HG03196 (cell line): ENCODE measurements around the gene TRIM33.
"Not testable (repeated sequence)": the region's sequence is repeated elsewhere in the genome, so short reads cannot be mapped to it uniquely, and the experiment has no call there.

ENCODE experiments used
- ATAC-seq: cut with Tn5 transposase; IDR thresholded peaks from one replicate; pipeline ENCODE4 v1.9.1; 2021; ENCODE audit not compliant: unreplicated experiment

The TRIM33 gene

DNA sequence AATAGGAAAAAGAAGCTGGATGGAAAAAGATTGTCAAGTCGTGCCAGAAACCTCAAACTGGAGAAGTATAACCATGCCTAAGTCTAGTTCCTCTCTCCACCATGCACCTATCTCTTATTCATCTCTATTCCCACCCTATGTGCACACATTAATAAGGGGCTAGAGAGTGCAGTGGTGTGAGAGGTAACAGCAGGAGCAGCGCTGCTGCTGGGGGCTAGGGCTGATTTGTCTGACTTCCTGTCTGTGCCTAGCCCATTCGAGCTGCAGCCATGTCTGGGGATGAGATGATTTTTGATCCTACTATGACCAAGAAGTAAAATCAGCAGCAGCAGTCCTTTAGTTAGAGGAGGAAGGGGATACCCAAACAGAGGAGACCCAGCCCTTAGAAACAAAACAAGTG, 43.0 kb downstream of the TRIM33 start:
- ATAC-seq = no peak

- ATAC-seq = no peak
Observed at GRCh38 chr1:114467491-114467890, 43.5 kb downstream of the TRIM33 start.

DNA sequence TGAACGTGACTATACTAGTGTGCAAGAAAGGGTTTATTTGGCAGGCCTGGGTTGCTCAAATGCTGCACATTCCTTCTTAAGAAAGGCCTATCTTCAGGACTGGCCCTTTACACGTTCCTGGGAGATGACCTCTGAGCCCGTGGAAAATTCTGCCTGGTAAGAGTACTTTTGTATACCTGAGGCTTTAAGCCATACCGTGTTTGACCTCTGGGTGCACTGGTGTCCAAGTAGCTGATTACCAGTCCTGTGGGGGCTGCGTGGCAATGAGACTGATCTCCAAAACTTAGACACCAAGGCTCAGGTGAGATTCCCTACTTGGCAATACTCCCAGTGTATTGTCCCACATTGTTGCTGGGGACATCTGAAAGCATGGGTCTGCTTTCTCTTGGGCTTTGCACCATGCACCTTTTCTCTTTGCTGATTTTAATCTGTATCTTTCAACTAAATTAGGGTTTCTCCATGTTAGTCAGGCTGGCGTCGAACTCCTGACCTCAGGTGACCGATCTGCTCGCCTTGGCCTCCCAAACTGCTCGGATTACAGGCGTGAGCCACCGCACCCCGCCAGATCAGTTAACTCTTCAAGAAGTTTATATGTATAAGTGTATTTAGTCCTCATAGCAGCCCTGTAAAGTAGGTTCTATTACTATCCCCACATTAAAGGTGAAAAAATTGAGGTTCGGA, 44.5 kb downstream of the TRIM33 start:
- no peak for ATAC-seq

GRCh38 chr1:114462963-114463362, 48.0 kb downstream of the TRIM33 start:
- ATAC-seq = no peak

DNA sequence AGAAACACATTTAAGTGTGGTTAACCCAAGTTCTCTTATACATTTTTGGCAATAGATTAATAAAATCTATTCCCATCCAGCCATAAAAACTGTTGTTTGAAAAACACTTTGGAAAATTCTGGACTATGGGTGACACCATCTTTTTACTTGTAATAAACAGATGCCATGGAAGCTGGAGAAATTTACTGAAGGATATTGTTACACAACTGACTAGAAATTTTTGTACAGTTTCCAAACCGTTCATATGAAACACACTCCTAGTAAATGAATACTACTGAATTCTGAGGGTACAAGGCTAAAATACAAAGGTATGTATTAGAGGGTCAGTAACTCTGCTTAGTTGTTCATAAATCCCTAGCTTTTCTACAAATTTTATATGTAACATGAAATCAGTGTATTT, 48.7 kb downstream of the TRIM33 start:
- ATAC-seq = no peak

DNA sequence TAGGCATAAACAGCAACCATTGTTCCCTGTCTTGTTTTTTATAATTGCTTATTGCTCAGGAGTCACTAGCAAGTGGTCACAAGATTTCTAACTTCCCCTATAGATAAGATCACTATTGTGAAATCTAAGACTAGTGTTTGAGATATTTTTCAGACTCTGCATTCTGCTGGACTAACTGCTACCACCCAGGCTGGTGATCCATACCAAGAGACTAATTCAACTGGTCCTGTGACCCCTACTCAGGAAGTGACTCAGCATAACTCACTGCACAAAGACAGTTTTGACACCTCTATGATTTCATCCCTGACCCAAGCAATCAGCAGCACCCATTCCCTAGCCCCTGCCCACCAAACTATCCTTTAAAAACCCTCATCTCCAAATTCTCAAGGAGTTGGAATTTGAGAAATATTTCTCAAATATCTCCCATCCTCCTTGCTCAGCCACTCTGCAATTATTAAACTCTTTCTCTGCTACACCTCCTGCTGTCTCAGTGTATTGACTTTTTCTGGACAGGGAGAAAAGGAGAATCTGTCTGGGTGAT, 52.7 kb downstream of the TRIM33 start:
- no peak for ATAC-seq

- no peak for ATAC-seq
Observed at GRCh38 chr1:114457675-114458236, 53.2 kb downstream of the TRIM33 start.

- no peak for ATAC-seq
Observed at GRCh38 chr1:114456586-114456985, 54.4 kb downstream of the TRIM33 start.

DNA sequence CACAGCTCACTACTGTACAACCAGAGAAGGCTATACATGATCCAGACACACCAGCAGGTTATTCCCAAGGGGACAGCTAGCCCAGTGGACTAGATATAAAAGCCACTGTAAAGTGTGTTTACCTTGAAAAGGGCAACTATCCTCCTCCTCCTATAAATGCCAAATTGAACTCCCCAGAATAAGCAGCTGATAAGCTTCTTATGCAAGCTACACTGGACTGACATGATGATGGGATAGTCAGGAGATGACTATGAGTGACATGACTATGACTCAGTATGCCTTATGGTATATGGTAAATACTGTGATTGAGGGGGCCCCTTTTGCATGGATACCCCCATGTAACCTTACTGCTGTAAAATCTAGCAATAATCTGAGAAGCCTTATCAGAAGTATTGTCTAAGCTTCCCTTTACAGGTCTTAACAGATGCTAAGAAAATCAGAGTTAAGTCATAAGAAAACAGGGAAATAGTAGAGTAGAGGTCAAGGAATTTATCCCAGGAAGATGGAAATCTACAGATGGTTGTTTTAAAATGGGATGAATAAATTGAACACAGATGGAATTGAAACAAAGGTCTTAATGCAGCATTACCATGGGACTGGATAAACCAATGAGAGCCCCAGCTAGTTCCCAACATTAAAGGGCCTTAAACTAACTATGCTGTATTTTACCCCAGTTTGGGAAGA, 55.8 kb downstream of the TRIM33 start:
- ATAC-seq = no peak

- no peak for ATAC-seq
Observed at GRCh38 chr1:114454539-114454938, 56.5 kb downstream of the TRIM33 start.

- no peak for ATAC-seq
Observed at GRCh38 chr1:114453361-114453784, 57.6 kb downstream of the TRIM33 start.

- ATAC-seq = no peak
Observed at GRCh38 chr1:114448370-114449036, 62.5 kb downstream of the TRIM33 start.

- ATAC-seq = no peak
Observed at GRCh38 chr1:114446198-114446597, 64.8 kb downstream of the TRIM33 start.

GRCh38 chr1:114443226-114443625, 67.8 kb downstream of the TRIM33 start:
- not testable (repeated sequence) for ATAC-seq

DNA sequence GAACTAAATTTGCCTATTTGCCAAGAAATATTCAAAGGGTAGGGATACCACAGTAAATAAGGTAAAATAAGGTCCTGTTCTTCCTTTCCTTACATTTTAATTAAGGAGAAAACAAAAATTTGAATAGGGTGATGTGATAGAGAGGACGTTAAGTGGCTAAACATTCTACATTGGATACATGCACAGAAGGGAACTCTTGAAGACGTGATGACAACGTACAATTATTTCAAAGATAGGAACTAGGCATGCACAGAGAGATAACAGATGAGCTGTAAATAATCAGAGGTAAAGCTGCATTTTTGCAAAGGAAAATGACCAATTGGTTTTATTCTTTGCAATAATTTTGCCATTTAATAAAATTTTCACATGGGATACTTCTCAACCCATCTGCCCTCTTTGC, 69.7 kb downstream of the TRIM33 start:
- ATAC-seq = no peak

GRCh38 chr1:114439369-114439768, 71.6 kb downstream of the TRIM33 start:
- no peak for ATAC-seq

DNA sequence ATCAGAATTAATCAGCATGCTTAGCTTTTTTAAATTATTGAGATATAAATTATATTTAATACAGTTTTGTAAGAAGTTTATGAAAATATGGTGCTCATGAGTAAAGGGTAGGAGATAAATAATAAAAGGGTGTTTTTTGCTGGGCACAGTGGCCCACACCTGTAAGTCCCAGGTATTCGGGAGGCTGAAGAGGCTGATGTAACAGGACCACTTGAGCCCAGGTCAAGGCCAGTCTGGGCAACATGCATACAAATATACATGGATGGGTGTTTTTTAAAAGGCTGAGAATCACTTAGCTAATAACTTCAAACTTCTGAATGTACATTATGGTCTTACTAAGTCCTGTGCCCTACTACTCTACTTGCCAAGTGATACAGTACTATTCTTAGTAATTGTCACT, 73.2 kb downstream of the TRIM33 start:
- ATAC-seq = no peak

DNA sequence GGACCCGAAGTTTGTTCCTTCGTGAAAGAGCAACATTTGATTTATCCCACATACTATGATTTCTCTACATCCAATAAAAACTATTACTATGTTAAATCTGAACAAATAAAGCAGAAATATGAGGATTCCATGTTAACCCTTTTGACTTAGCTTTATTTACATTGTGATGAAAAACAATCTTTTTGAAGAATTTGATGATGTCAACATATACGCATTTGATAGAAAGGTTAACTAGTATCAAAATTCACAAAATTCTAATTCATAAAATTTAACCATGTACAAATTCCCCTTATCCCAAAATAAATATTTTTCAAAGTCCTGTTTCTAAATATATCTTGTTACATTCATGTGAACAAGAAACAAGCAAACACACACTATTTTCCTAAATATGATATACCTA, 74.2 kb downstream of the TRIM33 start:
- ATAC-seq = no peak

DNA sequence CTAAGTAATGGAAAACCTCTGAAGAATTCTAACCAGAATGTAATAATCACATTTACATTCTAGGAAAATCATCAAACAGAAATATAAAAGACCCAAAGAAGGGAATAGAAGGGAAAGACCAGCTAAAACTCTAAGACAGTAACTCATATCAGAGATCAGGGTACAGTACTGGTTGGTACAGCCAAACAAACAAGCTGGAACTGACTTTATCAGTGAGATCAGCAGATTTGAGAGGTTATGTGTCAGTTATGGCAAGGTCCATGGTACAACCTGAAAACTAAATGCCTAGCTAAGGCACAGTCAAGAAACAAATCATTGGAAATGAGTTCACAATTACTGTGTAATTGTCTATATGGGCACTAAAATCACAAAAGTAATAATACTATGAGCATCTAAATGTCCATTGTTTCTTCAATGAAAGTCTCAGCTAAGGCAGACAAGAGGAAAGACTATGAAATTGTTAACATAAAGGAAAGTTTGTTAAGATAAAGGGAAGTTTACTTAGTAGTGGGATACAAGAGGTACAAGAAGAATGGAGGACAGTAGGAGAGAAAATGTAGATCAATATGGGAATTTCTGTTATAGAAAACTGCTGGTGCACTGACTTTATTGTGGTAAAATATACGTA, 75.8 kb downstream of the TRIM33 start:
- no peak for ATAC-seq

- no peak for ATAC-seq
Observed at GRCh38 chr1:114431026-114431425, 80.0 kb downstream of the TRIM33 start.

DNA sequence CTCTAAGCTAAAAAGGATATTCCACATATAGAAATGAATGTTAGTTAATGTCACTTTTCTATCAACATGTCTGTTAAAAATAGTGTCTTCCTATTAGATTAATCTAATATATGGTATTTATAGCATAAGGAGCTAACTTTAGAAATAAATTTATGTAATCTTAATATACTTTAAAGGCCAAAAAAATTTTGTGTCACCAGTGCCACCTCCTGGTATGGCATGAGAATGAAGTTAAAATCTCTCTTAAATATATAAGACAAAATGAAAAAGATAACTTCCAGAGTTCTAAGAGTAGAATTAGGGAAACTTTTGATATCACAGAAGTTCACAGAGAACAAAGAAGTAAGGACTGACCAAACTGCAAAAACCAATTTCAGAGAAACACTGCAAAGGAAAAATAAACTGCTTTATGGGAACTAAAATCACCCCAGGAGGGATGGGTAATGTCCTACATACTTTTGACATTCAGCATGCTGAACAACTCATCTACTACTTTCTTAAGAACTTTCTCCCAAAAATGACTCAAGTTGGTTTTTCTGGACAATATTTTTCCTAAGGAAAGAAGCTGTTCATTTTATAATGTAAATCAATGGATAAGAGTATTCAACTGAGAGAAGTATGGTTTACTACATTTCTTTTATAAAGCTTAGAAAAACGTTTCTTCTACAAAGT, 82.8 kb downstream of the TRIM33 start:
- no peak for ATAC-seq
